ENCODE measurements around the gene ULK4.

The ULK4 gene

DNA sequence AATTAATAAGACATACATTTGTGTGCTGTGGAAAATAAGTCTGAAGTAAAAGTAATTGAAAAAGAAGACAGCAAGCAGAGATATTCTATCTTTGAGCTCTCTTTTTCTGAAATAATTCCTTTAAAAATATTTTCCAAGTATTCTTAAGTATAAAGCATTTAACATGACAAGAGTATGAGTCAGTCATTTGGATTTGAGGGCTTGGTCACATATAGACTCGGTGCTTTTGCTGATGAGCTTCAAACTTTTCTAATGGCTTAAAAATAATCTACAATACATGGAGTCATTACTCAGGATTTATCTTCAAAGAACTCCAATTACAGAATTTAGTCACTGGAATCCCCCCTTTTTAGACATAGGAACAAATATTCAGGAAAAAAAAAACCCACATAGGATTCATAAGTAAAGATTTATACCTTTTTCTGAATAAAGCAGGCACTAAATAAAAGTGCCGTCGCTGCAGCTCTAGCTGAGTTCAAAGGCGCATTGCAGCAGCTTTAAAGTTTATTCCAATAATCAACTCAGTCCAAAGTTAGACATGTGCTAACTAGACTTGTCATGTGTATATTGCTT lies 615.1 kb downstream of the ULK4 start:
- no peak for DNase-seq

- no peak for DNase-seq
Observed at GRCh38 chr3:41345788-41346187, 616.1 kb downstream of the ULK4 start.

GRCh38 chr3:41339758-41340157 lies 622.1 kb downstream of the ULK4 start:
- DNase-seq: no peak

DNA sequence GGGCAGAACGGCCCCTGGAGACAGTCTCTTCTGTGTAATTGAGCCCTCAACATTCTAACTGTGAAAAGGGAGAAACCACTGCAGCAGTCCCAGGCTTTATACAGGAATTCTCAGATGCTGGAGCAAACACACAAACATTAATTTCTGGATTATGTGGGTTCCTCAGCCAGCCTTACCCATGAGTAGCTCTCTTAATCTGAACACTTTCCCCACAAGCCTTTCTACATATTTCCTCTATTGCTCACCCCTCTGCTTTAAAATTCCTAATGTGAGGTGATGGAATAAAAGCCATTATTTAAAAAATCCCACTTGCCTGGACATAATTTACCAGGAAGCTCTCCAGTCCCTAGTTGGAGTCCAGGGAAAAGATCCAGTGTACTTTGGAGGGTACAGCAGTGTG lies 623.6 kb downstream of the ULK4 start:
- DNase-seq: no peak

DNA sequence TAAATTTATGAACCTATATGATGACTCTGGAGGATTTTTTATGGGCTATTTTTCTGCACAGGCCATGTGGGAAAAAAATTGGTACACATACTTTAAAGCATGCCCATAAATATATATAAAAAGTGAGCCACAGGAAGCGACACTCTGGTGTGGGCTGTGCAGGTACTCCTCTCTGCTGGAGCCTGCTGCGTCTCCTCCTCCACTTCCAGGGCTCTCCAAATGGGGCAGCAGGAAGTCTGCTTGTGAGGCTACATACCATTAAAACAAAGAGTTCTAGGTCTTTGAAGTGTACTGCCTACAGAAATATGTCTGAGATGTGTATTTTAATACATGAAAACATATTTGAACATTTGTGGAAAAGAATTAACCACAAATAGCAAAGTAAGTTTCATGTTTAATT lies 627.5 kb downstream of the ULK4 start:
- DNase-seq: no peak

- DNase-seq: no peak
Observed at GRCh38 chr3:41331041-41331440, 630.9 kb downstream of the ULK4 start.

GRCh38 chr3:41330465-41330864 lies 631.4 kb downstream of the ULK4 start:
- DNase-seq: no peak

DNA sequence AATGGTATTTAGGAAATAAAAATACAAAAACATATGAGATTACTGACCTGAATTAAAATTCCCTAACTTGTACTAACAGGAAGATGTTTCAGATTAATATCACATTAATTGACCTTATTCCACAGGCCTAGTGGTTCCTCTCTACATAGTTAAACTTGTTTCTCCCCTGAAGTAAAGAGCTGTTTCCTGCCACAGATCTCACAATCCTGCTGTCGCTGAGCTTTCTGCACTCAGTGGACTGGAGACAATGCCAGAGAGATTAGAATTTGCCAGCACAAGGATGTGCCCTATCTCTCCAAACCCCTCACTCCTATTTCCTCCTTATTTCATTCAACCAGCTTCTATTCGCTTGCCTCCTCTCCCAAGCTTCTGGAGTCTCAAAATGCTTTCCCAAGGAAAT lies 632.0 kb downstream of the ULK4 start:
- DNase-seq: no peak

DNA sequence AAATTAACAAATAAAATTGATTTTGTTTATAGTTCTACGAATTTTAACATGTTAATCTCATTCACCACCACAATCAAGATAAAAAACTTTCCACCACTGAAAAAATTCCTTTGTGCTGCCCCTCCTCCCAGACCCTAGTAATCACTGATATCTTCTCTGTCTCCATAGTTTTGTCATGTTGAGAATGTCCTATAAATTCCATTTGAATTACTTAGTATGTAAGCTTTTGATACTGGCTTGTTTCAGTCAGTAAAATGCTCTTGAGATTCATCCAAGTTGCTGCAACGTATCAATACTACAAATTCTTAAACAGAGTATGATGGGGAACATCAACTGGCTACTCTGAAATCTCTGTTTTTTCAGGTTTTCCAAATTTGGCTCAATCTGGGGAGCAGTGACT lies 633.0 kb downstream of the ULK4 start:
- DNase-seq: no peak

DNA sequence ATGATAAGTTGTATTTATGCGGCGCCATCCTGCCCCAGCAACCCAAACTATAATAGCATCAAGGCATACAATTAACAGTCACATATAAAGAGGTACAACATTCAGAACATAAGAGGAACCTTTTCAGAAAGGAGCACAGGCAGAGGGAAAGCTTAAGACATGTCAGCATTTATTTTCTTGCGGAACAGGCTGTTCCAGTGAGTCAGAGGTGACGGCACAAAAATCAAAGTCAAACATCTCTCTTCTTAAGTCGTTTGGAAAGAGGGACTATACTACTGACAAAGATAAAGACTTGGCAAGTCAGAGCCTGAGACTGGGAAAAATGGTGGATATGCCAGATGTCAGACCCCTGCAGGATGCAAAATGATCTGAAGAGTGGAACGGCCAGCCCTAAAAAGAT lies 634.2 kb downstream of the ULK4 start:
- no peak for DNase-seq

DNA sequence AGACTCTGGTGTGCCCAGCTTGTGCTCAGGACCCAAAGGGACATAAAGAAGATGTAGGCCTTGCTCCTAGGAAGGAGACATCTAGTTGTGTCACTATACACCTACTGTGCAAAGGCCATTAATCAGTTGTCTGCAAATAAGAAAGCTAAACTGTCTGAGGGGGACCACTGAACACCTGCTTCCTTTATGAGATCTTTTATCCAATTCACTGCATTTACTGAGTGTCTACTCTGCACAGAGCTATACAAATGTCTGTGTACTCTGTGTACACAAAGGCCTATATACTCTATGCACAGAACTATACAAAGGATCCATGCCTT lies 637.8 kb downstream of the ULK4 start:
- DNase-seq: no peak

DNA sequence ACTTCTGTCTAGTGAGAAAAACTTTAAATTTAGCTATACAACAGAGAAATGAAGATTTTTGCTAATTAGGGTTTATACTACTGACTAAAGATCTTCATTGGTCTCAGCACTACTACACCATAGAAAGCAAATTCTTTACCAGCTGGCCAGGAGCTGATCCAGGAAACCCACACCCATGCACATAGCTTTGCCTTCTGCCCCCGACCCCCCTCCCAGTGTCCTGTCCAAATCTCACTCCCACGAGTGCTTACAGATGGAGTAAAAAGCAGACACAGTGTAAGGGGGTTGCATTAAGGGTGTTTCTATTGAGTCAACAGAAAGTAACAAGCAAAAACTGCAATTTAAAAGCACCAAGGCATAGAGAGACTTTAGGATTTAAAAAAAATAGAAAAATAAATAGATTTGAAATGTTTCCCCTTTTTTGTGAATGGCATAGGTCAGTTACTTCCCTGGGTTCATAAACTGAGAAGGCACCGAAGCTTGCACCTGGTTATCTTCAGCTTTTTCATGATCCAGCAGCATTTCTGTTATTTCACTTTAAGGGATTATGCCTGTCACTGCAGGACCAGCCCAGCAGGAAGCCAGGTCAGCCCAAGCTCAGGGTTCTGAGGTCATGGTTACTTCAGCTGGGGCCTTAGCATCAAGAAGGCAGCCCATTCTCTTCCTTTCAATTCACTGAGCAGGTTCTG lies 638.3 kb downstream of the ULK4 start:
- DNase-seq: no peak

DNA sequence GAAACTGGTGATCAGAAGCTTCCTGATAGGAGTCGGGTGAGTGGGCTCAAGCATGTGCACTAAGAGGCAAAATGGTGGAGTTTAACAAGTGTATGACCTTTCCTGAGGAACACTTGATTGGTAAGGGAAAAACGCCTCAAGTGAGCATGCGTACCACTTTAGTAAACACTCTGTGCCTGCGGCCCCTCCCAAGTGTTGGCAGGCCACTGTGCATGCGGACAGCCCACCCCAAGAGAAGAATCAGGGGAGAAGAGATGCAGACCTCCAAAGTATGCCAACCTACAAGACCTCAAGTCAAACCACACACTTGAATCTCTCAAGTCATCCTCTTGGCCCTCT lies 640.3 kb downstream of the ULK4 start:
- DNase-seq: no peak

DNA sequence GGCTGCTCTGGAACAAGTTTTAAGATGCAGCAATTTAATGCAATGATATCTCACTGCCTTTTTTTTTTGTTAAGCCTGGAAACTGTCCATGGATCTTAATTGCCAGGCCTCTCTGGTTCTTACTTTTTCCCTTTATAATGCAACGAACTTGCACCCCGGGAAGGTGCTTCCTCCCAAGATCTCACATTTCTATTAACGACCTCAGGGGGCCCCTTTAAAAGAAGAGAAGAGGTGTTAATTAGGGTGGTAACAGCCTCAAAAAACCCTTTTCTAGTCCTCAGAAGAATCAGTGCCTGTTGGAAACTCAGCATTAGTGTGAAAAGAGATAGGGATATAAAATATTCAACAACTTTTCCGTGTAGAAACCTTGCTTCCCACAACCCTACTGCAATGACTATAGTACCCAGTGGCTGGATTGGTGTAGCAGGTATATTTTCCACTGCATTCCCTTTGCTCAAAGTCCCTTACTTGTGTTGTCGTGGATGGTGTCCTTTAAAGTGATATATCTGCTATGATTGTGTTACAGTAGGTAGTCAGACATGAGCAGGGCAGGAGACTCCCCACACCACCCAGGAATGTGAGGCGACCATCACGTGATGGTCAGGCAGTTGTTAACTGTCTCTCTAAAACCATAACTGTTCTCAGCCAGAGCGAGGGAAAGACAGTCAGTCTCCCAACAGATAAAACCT lies 640.8 kb downstream of the ULK4 start:
- DNase-seq: no peak

- DNase-seq: no peak
Observed at GRCh38 chr3:41318520-41318919, 643.4 kb downstream of the ULK4 start.

DNA sequence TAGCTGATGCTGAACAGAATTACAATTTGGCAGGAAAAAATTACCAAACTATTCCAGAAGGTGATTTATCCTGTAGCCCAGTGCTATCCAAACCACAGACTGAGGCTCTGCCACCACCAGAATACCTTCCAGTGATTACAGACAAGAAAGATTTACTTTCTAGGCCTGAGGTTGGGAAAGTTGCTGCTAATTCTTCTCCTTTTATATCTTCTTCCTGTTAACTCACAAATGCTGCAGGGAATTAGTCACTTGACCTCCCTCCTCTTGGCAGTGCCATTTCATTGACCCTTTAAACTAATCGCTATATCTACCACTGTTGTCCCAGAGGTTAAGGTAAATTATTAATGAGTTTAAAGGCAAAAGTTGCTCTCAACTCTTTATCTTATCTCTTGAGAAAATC lies 644.2 kb downstream of the ULK4 start:
- DNase-seq: no peak

DNA sequence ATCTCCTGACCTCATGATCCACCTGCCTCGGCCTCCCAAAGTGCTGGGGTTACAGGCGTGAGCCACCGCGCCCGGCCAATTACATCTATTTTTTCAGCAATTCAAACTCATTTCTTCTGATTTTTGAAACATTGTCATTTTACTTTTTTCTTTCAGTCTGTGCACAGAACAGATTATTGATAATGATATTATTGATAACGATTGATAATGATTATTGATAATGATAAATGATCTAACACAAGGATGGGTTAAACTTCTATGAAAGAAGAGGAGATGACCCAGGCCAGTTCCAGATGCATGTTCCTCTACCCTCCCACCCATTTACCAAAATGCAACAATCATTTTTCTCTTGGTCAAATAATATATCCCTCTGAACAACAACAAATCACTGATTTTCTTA lies 644.6 kb downstream of the ULK4 start:
- no peak for DNase-seq

- DNase-seq: no peak
Observed at GRCh38 chr3:41315126-41315525, 646.8 kb downstream of the ULK4 start.

GRCh38 chr3:41308119-41308518 lies 653.8 kb downstream of the ULK4 start:
- DNase-seq: no peak

DNA sequence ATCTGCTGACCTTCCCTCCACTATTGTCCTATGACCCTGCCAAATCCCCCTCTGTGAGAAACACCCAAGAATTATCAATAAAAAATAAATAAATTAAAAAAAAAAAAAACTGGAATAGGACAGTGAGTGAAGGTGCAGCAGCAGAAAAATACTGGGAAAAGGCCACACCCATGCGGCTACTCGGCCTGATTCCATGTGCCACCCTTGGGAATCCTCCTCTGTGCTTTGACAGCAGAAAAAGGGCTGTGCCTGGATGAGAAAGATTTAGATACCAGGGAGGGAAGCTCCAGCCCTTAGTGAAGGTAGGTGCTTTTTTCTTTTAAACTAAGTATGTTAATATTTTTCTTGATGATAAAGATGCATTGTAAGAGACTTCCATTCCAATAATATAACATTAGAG lies 654.8 kb downstream of the ULK4 start:
- no peak for DNase-seq

- DNase-seq: no peak
Observed at GRCh38 chr3:41304593-41304992, 657.3 kb downstream of the ULK4 start.

- DNase-seq: no peak
Observed at GRCh38 chr3:41302295-41302694, 659.6 kb downstream of the ULK4 start.

DNA sequence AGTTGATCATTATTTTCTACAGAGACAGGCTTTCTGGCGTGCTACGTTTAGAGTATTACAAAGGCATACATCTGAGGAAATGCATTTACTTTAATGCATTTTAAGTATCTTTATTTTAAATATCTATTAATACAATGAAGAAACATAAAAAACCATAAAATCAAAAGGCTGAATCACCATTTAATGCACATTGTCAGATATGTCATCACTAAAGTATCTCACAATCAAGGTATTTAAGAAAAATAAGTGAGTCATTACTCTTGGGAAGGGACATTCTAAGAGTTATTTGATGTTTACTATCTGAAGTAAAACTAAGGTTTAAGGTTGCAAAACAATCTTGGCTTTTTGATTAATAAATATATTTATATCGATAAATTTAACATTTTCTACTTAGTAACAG lies 660.4 kb downstream of the ULK4 start:
- no peak for DNase-seq

- no peak for DNase-seq
Observed at GRCh38 chr3:41299036-41299435, 662.9 kb downstream of the ULK4 start.

GRCh38 chr3:41297750-41298149 lies 664.2 kb downstream of the ULK4 start:
- DNase-seq: no peak
